SU-DHL-6 (cell line): ENCODE results near the gene PUM1.

Experiments used
- H2AFZ ChIP-seq: fragments of 200-600 bp; sonication (generic); 2 replicates; pipeline ENCODE4 v1.6.1; 2014; ENCODE audit warnings: low read depth, mild to moderate bottlenecking, moderate library complexity, mixed read lengths, antibody characterized with exemption, low read length; ENCODE audit not compliant: severe bottlenecking
- H3F3A ChIP-seq: fragments of 200-600 bp; shearing (Covaris generic); 2 replicates; pipeline ENCODE4 v1.6.0; 2016; ENCODE audit warnings: antibody characterized with exemption, mild to moderate bottlenecking; ENCODE audit not compliant: insufficient read depth
- H3K27ac ChIP-seq: fragments of 200-600 bp; sonication (generic); 2 replicates; pipeline ENCODE4 v1.5.1; 2016; ENCODE audit warnings: low read depth, mild to moderate bottlenecking, low read length, moderate library complexity, mixed read lengths
- H3K27me3 ChIP-seq: fragments of 200-600 bp; sonication (generic), shearing (Covaris generic); 2 replicates; pipeline ENCODE4 v1.6.0; 2014; ENCODE audit warnings: mild to moderate bottlenecking, low read length
- H3K36me3 ChIP-seq: fragments of 200-600 bp; sonication (generic); 2 replicates; pipeline ENCODE4 v1.6.1; 2014; ENCODE audit warnings: mild to moderate bottlenecking, low read length, mixed read lengths
- H3K4me2 ChIP-seq: fragments of 300-600, 200-600 bp; shearing (Covaris generic), sonication (generic); 2 replicates; pipeline ENCODE4 v1.6.0; 2014; ENCODE audit warnings: low read length, low read depth, mild to moderate bottlenecking; ENCODE audit not compliant: poor library complexity, severe bottlenecking
- H3K4me3 ChIP-seq: fragments of 200-600 bp; sonication (generic); 2 replicates; pipeline ENCODE4 v1.5.1; 2014; ENCODE audit warnings: antibody characterized with exemption, low read length, mild to moderate bottlenecking, mixed read lengths; ENCODE audit not compliant: insufficient read depth, poor library complexity, severe bottlenecking
- H3K79me2 ChIP-seq: fragments of 200-600 bp; sonication (generic); 2 replicates; pipeline ENCODE4 v1.6.1; 2014; ENCODE audit warnings: mild to moderate bottlenecking, low read length, moderate library complexity; ENCODE audit not compliant: insufficient read depth
- H3K9ac ChIP-seq: fragments of 200-600 bp; sonication (generic); 2 replicates; pipeline ENCODE4 v1.7.0; 2014; ENCODE audit warnings: mild to moderate bottlenecking, low read length
- H3K9me2 ChIP-seq: fragments of 200-600 bp; sonication (generic); replicated peaks from 2 replicates; pipeline ENCODE4 v1.6.1; 2014; ENCODE audit warnings: low read length; ENCODE audit not compliant: insufficient read depth
- H3K9me3 ChIP-seq: fragments of 200-600 bp; sonication (generic); 2 replicates; pipeline ENCODE4 v1.6.1; 2014; ENCODE audit warnings: low read length, mixed read lengths; ENCODE audit not compliant: insufficient read depth
- H4K20me1 ChIP-seq: fragments of 200-600 bp; sonication (generic); 2 replicates; pipeline ENCODE4 v1.6.1; 2014; ENCODE audit warnings: low read depth, mild to moderate bottlenecking, antibody characterized with exemption, low read length, moderate library complexity, mixed read lengths
- CTCF ChIP-seq: fragments of 200-600 bp; sonication (generic); IDR thresholded peaks from one replicate; pipeline ENCODE4 v1.5.1; 2017; ENCODE audit warnings: antibody characterized with exemption, mild to moderate bottlenecking, low read length, moderate library complexity; ENCODE audit not compliant: insufficient read depth, poor library complexity, severe bottlenecking
- EZH2phosphoT487 ChIP-seq: fragments of 200-600 bp; sonication (generic), shearing (Covaris generic); conservative IDR thresholded peaks from 2 replicates; pipeline ENCODE4 v1.6.1; 2018; ENCODE audit warnings: mild to moderate bottlenecking, antibody characterized with exemption, low read length, moderate library complexity, mixed read lengths

PUM1 gene

GRCh38 chr1:31005198-31005597, 60.3 kb downstream of the PUM1 start:
- H2AFZ ChIP-seq: no peak overlapping the region
- H3K27me3 ChIP-seq: no peaks in the 10 kb centered on the region
- peaks cover 6% of the 10 kb centered on the region; the same call in 1 of the 2 replicates for H3K36me3 ChIP-seq
- TF ChIP-seq EZH2phosphoT487: no peak
- no peak for TF ChIP-seq CTCF
- no peaks in the 10 kb centered on the region for H3F3A ChIP-seq
- no peaks in the 10 kb centered on the region for H3K9me2 ChIP-seq
- no peak overlapping the region for H3K4me2 ChIP-seq
- H4K20me1 ChIP-seq: peaks cover 10% of the 10 kb centered on the region; the same call in 1 of the 2 replicates
- H3K4me3 ChIP-seq: no peak overlapping the region
- H3K9me3 ChIP-seq: no peaks in the 10 kb centered on the region
- peaks cover 66% of the 10 kb centered on the region for H3K79me2 ChIP-seq
- no peak overlapping the region for H3K27ac ChIP-seq
- H3K9ac ChIP-seq: no peak overlapping the region

GRCh38 chr1:31004231-31004621, 61.3 kb downstream of the PUM1 start:
- H3K9me3 ChIP-seq: no peaks in the 10 kb centered on the region
- no peaks in the 10 kb centered on the region for H3F3A ChIP-seq
- TF ChIP-seq CTCF (no peak), EZH2phosphoT487 (no peak)
- H3K4me3 ChIP-seq: no peak overlapping the region
- no peaks in the 10 kb centered on the region for H3K9me2 ChIP-seq
- no peak overlapping the region for H3K27ac ChIP-seq
- H3K4me2 ChIP-seq: no peak overlapping the region
- H3K9ac ChIP-seq: no peak overlapping the region
- H3K27me3 ChIP-seq: no peaks in the 10 kb centered on the region
- 0 out of 2 replicates have a peak, but pooled peaks cover 6% of the 10 kb centered on the region for H4K20me1 ChIP-seq
- no peak overlapping the region for H2AFZ ChIP-seq
- H3K79me2 ChIP-seq: peaks cover 56% of the 10 kb centered on the region
- H3K36me3 ChIP-seq: peaks cover 6% of the 10 kb centered on the region; the same call in 1 of the 2 replicates

- Histone ChIP-seq H3K27me3 (no peaks in the 10 kb centered on the region), H3K9ac (no peak overlapping the region), H3K27ac (no peak overlapping the region), H3K9me3 (no peaks in the 10 kb centered on the region), H3K79me2 (peaks cover 51% of the 10 kb centered on the region), H4K20me1 (0 out of 2 replicates have a peak, but pooled peaks cover 6% of the 10 kb centered on the region), H2AFZ (no peak overlapping the region), H3K9me2 (no peaks in the 10 kb centered on the region), H3K36me3 (peaks cover 6% of the 10 kb centered on the region; the same call in 1 of the 2 replicates), H3K4me3 (no peak overlapping the region), H3K4me2 (no peak overlapping the region), H3F3A (no peaks in the 10 kb centered on the region)
- TF ChIP-seq CTCF (no peak), EZH2phosphoT487 (no peak)
Measured at GRCh38 chr1:31003613-31004230, 61.8 kb downstream of the PUM1 start.
